HepG2 (cell line): Measurements from ENCODE around the gene TPRN. TPM values are rescaled to one million over a fixed set of nuclear protein-coding genes. Genes with fewer than 3 reads are reported as not detected.

Source experiments
- ARNT ChIP-seq: fragments of 450-650 bp; IDR thresholded peaks from 2 replicates; pipeline ENCODE4 v1.6.1; 2017
- CCAR2 ChIP-seq: fragments of 200-400 bp; formaldehyde crosslinking; optimal IDR thresholded peaks from 2 replicates; pipeline ENCODE3; 2018; ENCODE audit warnings: low read depth, mild to moderate bottlenecking, low read length, moderate library complexity
- FIP1L1 ChIP-seq: fragments of 200-400 bp; formaldehyde crosslinking; IDR thresholded peaks from 2 replicates; pipeline ENCODE4 v1.6.1; 2018; ENCODE audit warnings: low read depth, mild to moderate bottlenecking, low read length, moderate library complexity, borderline replicate concordance; ENCODE audit not compliant: insufficient read depth
- FOXO1 ChIP-seq: sonication (generic); formaldehyde crosslinking; IDR thresholded peaks from 2 replicates; pipeline ENCODE4 v1.4.0; 2020; ENCODE audit warnings: missing genetic modification reagents
- HNRNPUL1 ChIP-seq: fragments of 200-400 bp; formaldehyde crosslinking; IDR thresholded peaks from 2 replicates; pipeline ENCODE4 v1.6.1; 2017; ENCODE audit warnings: low read depth, mild to moderate bottlenecking, low read length, moderate library complexity
- MTF2 ChIP-seq: sonication (generic); formaldehyde crosslinking; IDR thresholded peaks from 2 replicates; pipeline ENCODE4 v1.5.0; 2020; ENCODE audit warnings: missing genetic modification reagents, borderline replicate concordance
- SOX6 ChIP-seq, 2 experiments: fragments of 450-650 bp in 1 of 2; sonication (generic) in 1 of 2; formaldehyde crosslinking in 1 of 2; IDR thresholded peaks; 2 replicates each; pipeline versions ENCODE4 v1.4.0 to v1.6.1; 2017 to 2020; ENCODE audit warnings: antibody characterized with exemption in 1 of 2, mild to moderate bottlenecking in 1 of 2, missing genetic modification reagents in 1 of 2
- SP2 ChIP-seq: sonication (generic); formaldehyde crosslinking; IDR thresholded peaks from 2 replicates; pipeline ENCODE4 v1.5.1; 2020; ENCODE audit warnings: mild to moderate bottlenecking, missing genetic modification reagents
- SRSF4 ChIP-seq: fragments of 200-400 bp; formaldehyde crosslinking; IDR thresholded peaks from one replicate; pipeline ENCODE4 v1.6.1; 2018; ENCODE audit warnings: mild to moderate bottlenecking, low read depth, low read length, moderate library complexity; ENCODE audit not compliant: poor library complexity, severe bottlenecking
- TAF1 ChIP-seq: sonication (generic); formaldehyde crosslinking; IDR thresholded peaks from 2 replicates; pipeline ENCODE4 v1.4.0; 2020; ENCODE audit warnings: missing genetic modification reagents
- ZC3H4 ChIP-seq: sonication (generic); formaldehyde crosslinking; IDR thresholded peaks from 2 replicates; pipeline ENCODE4 v1.4.0; 2020; ENCODE audit warnings: missing genetic modification reagents, borderline replicate concordance
- ZFP36 ChIP-seq: fragments of 150-350 bp; IDR thresholded peaks from 2 replicates; pipeline ENCODE4 v1.6.1; 2018; ENCODE audit warnings: borderline replicate concordance, low read length, low read depth; ENCODE audit not compliant: partially characterized antibody
- ZNF326 ChIP-seq: sonication (generic); formaldehyde crosslinking; IDR thresholded peaks from 2 replicates; pipeline ENCODE4 v1.4.0; 2020; ENCODE audit warnings: missing genetic modification reagents, borderline replicate concordance
- ZNF333 ChIP-seq: sonication (generic); formaldehyde crosslinking; IDR thresholded peaks from 2 replicates; pipeline ENCODE4 v1.4.0; 2020; ENCODE audit warnings: mild to moderate bottlenecking, missing genetic modification reagents, borderline replicate concordance
- ZNF468 ChIP-seq: sonication (generic); formaldehyde crosslinking; IDR thresholded peaks from 2 replicates; pipeline ENCODE4 v1.8.0; 2022; ENCODE audit warnings: mild to moderate bottlenecking, moderate library complexity, missing genetic modification reagents
- ZNF546 ChIP-seq: sonication (generic); formaldehyde crosslinking; conservative IDR thresholded peaks from 2 replicates; pipeline ENCODE4 v1.8.1; 2023; ENCODE audit warnings: mild to moderate bottlenecking, missing genetic modification reagents
- ZNF547 ChIP-seq: sonication (generic); formaldehyde crosslinking; IDR thresholded peaks from 2 replicates; pipeline ENCODE4 v1.5.1; 2020; ENCODE audit warnings: mild to moderate bottlenecking, missing genetic modification reagents
- ZNF556 ChIP-seq: sonication (generic); formaldehyde crosslinking; IDR thresholded peaks from 2 replicates; pipeline ENCODE4 v1.4.0; 2020; ENCODE audit warnings: mild to moderate bottlenecking, missing genetic modification reagents, borderline replicate concordance
- ZNF672 ChIP-seq: sonication (generic); formaldehyde crosslinking; IDR thresholded peaks from 2 replicates; pipeline ENCODE4 v1.8.1; 2022; ENCODE audit warnings: missing genetic modification reagents
- ZNF766 ChIP-seq: sonication (generic); formaldehyde crosslinking; IDR thresholded peaks from 2 replicates; pipeline ENCODE4 v1.5.0; 2020; ENCODE audit warnings: missing genetic modification reagents, borderline replicate concordance
- ZNF775 ChIP-seq: sonication (generic); formaldehyde crosslinking; IDR thresholded peaks from 2 replicates; pipeline ENCODE4 v1.4.0; 2020; ENCODE audit warnings: missing genetic modification reagents, mild to moderate bottlenecking, moderate library complexity, borderline replicate concordance
- ZSCAN12 ChIP-seq: sonication (generic); formaldehyde crosslinking; IDR thresholded peaks from 2 replicates; pipeline ENCODE4 v1.9.0; 2021; ENCODE audit warnings: mild to moderate bottlenecking, missing genetic modification reagents
- polyA plus RNA-seq, 8 experiments: library from polyadenylated mRNA; depleted of rRNA in 3 of 8; stranded (reverse) in 7 of 8; unstranded in 1 of 8; fragments of >200 nt; fragmentation: Illumina TruSeq in 4 of 8; extraction: Trizol in 4 of 8; gene quantifications; 2 replicates each; pipeline versions ENCODE4 v1.2.1 to v1.2.3, GENCODE V29; 2011 to 2016; ENCODE audit warnings: low read depth in 4 of 8, missing spikeins in 1 of 8, mixed read lengths in 1 of 8; ENCODE audit not compliant: insufficient read depth in 1 of 8
- total RNA-seq, 5 experiments: library from RNA; depleted of rRNA; stranded (reverse); fragments of >200 nt; fragmentation: Illumina TruSeq; extraction: Trizol; gene quantifications; 2 replicates each; pipeline ENCODE4 v1.2.3, GENCODE V29; 2016; ENCODE audit warnings: low read depth in 1 of 5
- TF ChIP-seq, protein P1 (sequence below): sonication (generic); formaldehyde crosslinking; IDR thresholded peaks from 2 replicates; pipeline ENCODE4 v1.5.0; 2020; ENCODE audit warnings: missing genetic modification reagents
- TF ChIP-seq, protein P2 (sequence below): sonication (generic); formaldehyde crosslinking; IDR thresholded peaks from 2 replicates; pipeline ENCODE4 v1.5.0; 2020; ENCODE audit warnings: mild to moderate bottlenecking, missing genetic modification reagents, borderline replicate concordance

Gene TPRN
- total and polyA plus RNA-seq, 2 of the 13 experiments (the other 11 are each of a cell fraction or from before 2014, with no cell fraction given) = 10.1 to 19.2 TPM

DNA sequence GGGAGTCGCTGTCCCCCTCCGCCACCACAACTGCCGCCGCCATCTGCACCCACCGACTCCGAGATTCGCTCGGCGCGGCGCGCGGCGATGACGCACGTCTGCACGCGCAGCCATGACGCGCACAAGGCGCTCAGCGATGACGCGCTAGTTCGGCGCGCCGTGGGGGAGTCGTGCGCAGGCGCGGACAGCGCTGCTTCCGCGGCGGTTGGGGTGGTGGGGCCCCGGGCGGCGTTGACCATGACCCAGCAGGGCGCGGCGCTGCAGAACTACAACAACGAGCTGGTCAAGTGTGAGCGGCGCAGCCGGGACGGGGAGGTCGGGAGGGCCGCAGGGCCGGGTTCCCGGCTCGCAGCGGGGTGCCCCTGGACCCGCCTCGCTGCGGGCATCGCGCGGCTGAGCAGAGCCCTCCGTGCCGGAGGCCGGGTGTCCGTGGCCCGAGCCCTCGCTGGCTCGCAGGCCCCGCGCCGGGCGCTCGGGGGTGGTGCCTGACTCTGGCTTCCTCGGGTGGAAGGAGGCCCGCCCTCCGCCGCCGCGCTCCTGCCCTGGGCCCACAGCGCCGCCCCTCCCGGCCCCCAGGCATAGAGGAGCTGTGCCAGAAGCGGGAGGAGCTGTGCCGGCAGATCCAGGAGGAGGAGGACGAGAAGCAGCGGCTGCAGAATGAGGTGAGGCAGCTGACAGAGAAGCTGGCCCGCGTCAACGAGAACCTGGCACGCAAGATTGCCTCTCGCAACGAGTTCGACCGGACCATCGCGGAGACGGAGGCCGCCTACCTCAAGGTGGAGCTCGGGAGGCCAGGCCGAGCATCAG is 11.8 kb downstream of the TPRN start, which contains the start of the genes ANAPC2 and SSNA1 (continued):
- TF ChIP-seq, protein P1, sequence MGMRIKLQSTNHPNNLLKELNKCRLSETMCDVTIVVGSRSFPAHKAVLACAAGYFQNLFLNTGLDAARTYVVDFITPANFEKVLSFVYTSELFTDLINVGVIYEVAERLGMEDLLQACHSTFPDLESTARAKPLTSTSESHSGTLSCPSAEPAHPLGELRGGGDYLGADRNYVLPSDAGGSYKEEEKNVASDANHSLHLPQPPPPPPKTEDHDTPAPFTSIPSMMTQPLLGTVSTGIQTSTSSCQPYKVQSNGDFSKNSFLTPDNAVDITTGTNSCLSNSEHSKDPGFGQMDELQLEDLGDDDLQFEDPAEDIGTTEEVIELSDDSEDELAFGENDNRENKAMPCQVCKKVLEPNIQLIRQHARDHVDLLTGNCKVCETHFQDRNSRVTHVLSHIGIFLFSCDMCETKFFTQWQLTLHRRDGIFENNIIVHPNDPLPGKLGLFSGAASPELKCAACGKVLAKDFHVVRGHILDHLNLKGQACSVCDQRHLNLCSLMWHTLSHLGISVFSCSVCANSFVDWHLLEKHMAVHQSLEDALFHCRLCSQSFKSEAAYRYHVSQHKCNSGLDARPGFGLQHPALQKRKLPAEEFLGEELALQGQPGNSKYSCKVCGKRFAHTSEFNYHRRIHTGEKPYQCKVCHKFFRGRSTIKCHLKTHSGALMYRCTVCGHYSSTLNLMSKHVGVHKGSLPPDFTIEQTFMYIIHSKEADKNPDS (CRISPR knock-in tag) = 0 out of 2 replicates have a peak, but pooled peaks have one; percentile 23
- TF ChIP-seq ZNF547 (CRISPR knock-in tag) (peak; percentile 94; the same call in 1 of the 2 replicates), FOXO1 (CRISPR knock-in tag) (peak; percentile 84), ZNF766 (peak; percentile 45; the same call in 1 of the 2 replicates), FIP1L1 (no peak), CCAR2 (no peak), ZNF775 (CRISPR knock-in tag) (no peak), SOX6 (IDR thresholded peaks at IDR 0.05) (no peak), SOX6 (CRISPR knock-in tag; IDR thresholded peaks at IDR 0.05) (peak; percentile 32), ZNF672 (CRISPR knock-in tag) (no peak; the same call in 1 of the 2 replicates), MTF2 (peak; percentile 82; the same call in 1 of the 2 replicates), SP2 (peak; percentile 63), ZNF333 (CRISPR knock-in tag) (peak; percentile 45; the same call in 1 of the 2 replicates), ZNF556 (CRISPR knock-in tag) (no peak), ZC3H4 (CRISPR knock-in tag) (no peak; the same call in 1 of the 2 replicates), ZSCAN12 (no peak), ZNF326 (CRISPR knock-in tag) (no peak), ZNF468 (CRISPR knock-in tag) (no peak), TAF1 (CRISPR knock-in tag) (peak; percentile 86), ZFP36 (no peak), ZNF546 (CRISPR knock-in tag) (no peak; the same call in 1 of the 2 replicates), SRSF4 (no peak), ARNT (no peak), HNRNPUL1 (no peak)
- TF ChIP-seq, protein P2, sequence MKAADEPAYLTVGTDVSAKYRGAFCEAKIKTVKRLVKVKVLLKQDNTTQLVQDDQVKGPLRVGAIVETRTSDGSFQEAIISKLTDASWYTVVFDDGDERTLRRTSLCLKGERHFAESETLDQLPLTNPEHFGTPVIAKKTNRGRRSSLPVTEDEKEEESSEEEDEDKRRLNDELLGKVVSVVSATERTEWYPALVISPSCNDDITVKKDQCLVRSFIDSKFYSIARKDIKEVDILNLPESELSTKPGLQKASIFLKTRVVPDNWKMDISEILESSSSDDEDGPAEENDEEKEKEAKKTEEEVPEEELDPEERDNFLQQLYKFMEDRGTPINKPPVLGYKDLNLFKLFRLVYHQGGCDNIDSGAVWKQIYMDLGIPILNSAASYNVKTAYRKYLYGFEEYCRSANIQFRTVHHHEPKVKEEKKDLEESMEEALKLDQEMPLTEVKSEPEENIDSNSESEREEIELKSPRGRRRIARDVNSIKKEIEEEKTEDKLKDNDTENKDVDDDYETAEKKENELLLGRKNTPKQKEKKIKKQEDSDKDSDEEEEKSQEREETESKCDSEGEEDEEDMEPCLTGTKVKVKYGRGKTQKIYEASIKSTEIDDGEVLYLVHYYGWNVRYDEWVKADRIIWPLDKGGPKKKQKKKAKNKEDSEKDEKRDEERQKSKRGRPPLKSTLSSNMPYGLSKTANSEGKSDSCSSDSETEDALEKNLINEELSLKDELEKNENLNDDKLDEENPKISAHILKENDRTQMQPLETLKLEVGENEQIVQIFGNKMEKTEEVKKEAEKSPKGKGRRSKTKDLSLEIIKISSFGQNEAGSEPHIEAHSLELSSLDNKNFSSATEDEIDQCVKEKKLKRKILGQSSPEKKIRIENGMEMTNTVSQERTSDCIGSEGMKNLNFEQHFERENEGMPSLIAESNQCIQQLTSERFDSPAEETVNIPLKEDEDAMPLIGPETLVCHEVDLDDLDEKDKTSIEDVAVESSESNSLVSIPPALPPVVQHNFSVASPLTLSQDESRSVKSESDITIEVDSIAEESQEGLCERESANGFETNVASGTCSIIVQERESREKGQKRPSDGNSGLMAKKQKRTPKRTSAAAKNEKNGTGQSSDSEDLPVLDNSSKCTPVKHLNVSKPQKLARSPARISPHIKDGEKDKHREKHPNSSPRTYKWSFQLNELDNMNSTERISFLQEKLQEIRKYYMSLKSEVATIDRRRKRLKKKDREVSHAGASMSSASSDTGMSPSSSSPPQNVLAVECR = peak; percentile 98
